Endothelial cell of umbilical vein (primary cell): Measurements from ENCODE around the gene DIP2C. TPM values are rescaled to one million over a fixed set of nuclear protein-coding genes. Genes with fewer than 3 reads are reported as not detected.

Experiments
- BruUV-seq: library from RNA; stranded (reverse); fragments of 400-500 nt; replicated peaks from 2 replicates; lab custom pipeline; 2021; lab: Mats Ljungman, UMichigan
- CTCF ChIA-PET: fragments of 300-600, 350-600 bp; sonication (Branson Sonifier 250); formaldehyde crosslinking; loops from one replicate; lab custom pipeline; 2021; ENCODE audit warnings: antibody characterized with exemption, inconsistent platforms; lab: Charles Lee
- POLR2A ChIA-PET: fragments of 300-600, 350-600 bp; sonication (Branson Sonifier 250); formaldehyde crosslinking; loops from one replicate; lab custom pipeline; 2021; ENCODE audit warnings: antibody characterized with exemption, inconsistent platforms; lab: Charles Lee
- DNase-seq: peaks from one replicate; pipeline ENCODE4 v3.0.0-alpha.2; 2011; ENCODE audit warnings: low read depth, low spot score
- FAIRE-seq: peaks from 2 replicates; lab custom pipeline; 2011; peaks lifted over from hg19 to GRCh38; lab: Jason Lieb, UNC
- H2AFZ ChIP-seq: 2 replicates; pipeline ENCODE4 v1.6.0; 2012; ENCODE audit warnings: low read depth, low read length, control low read depth, inconsistent platforms
- H3K27ac ChIP-seq: 2 replicates; pipeline ENCODE4 v1.5.1; 2011; ENCODE audit warnings: low read depth, mild to moderate bottlenecking, control low read depth, low read length, moderate library complexity; ENCODE audit not compliant: insufficient read depth
- H3K27me3 ChIP-seq, 2 experiments: 2 replicates each; pipeline versions ENCODE4 v1.6.0 to v1.6.1; 2011; ENCODE audit warnings: low read length in 2 of 2, mixed read lengths in 1 of 2; ENCODE audit not compliant: control insufficient read depth in 2 of 2, insufficient read depth in 2 of 2
- H3K36me3 ChIP-seq, 2 experiments: 2 replicates in 1 of 2; 3 replicates in 1 of 2; pipeline ENCODE4 v1.5.1; 2011; ENCODE audit warnings: low read length in 2 of 2, mild to moderate bottlenecking in 1 of 2, moderate library complexity in 1 of 2; ENCODE audit not compliant: control insufficient read depth in 2 of 2, insufficient read depth in 2 of 2; ENCODE audit errors: extremely low read depth in 1 of 2
- H3K4me1 ChIP-seq: 3 replicates; pipeline ENCODE4 v1.5.1; 2011; ENCODE audit warnings: mild to moderate bottlenecking, low read length; ENCODE audit not compliant: control insufficient read depth, insufficient read depth; ENCODE audit errors: extremely low read depth
- H3K4me2 ChIP-seq: 2 replicates; pipeline ENCODE4 v1.6.1; 2011; ENCODE audit warnings: low read length, control low read depth, mixed read lengths; ENCODE audit not compliant: insufficient read depth
- H3K4me3 ChIP-seq, 3 experiments: fragments of 200-600 bp in 1 of 3; sonication (generic), shearing (Covaris generic) in 1 of 3; replicated peaks in 1 of 3; 2 replicates each; pipeline ENCODE4 v1.5.1; 2011 to 2016; ENCODE audit warnings: control low read depth in 3 of 3, low read length in 3 of 3, mild to moderate bottlenecking in 2 of 3, inconsistent platforms in 1 of 3, low read depth in 1 of 3, moderate library complexity in 1 of 3; ENCODE audit not compliant: insufficient read depth in 1 of 3
- H3K79me2 ChIP-seq: 2 replicates; pipeline ENCODE4 v1.6.0; 2012; ENCODE audit warnings: low read length, inconsistent platforms; ENCODE audit not compliant: control insufficient read depth, insufficient read depth
- H3K9ac ChIP-seq: replicated peaks from 2 replicates; pipeline ENCODE3; 2011; ENCODE audit warnings: low read length, control low read depth; ENCODE audit not compliant: insufficient read depth; ENCODE audit errors: extremely low read depth
- H3K9me1 ChIP-seq: replicated peaks from 3 replicates; pipeline ENCODE4 v1.6.0; 2011; ENCODE audit warnings: mild to moderate bottlenecking, low read length; ENCODE audit not compliant: control insufficient read depth, insufficient read depth; ENCODE audit errors: extremely low read depth
- H3K9me3 ChIP-seq: replicated peaks from 2 replicates; pipeline ENCODE4 v1.5.1; 2012; ENCODE audit warnings: low read length, inconsistent platforms; ENCODE audit not compliant: control insufficient read depth, insufficient read depth
- H4K20me1 ChIP-seq: replicated peaks from 2 replicates; pipeline ENCODE3; 2011; ENCODE audit warnings: mild to moderate bottlenecking, low read length; ENCODE audit not compliant: control insufficient read depth, insufficient read depth; ENCODE audit errors: extremely low read depth
- CTCF ChIP-seq, 2 donors: IDR thresholded peaks; 1 replicate in 1 of 2; 2 replicates in 1 of 2; pipeline ENCODE4 v1.5.1; 2011; ENCODE audit warnings: low read length in 2 of 2, mild to moderate bottlenecking in 2 of 2, moderate library complexity in 2 of 2, control low read depth in 1 of 2, inconsistent platforms in 1 of 2, low read depth in 1 of 2; ENCODE audit not compliant: insufficient read depth in 1 of 2; ENCODE audit errors: extremely low read depth in 1 of 2
- FOS ChIP-seq: IDR thresholded peaks from 2 replicates; pipeline ENCODE4 v1.6.1; 2011; ENCODE audit warnings: mild to moderate bottlenecking, low read length, moderate library complexity, borderline replicate concordance; ENCODE audit not compliant: insufficient read depth
- GATA2 ChIP-seq: IDR thresholded peaks from 2 replicates; pipeline ENCODE4 v1.7.0; 2011; ENCODE audit warnings: low read depth, mild to moderate bottlenecking, moderate library complexity, mixed read lengths, low read length; ENCODE audit not compliant: insufficient read length, insufficient read depth
- JUN ChIP-seq: IDR thresholded peaks from 2 replicates; pipeline ENCODE4 v1.6.1; 2011; ENCODE audit warnings: borderline replicate concordance, low read depth; ENCODE audit not compliant: insufficient read length, insufficient read depth
- MAX ChIP-seq: IDR thresholded peaks from 2 replicates; pipeline ENCODE4 v1.6.1; 2011; ENCODE audit not compliant: insufficient read depth, insufficient read length
- MYC ChIP-seq: IDR thresholded peaks from one replicate; pipeline ENCODE4 v1.6.1; 2011; ENCODE audit warnings: mild to moderate bottlenecking, low read depth, low read length
- POLR2A ChIP-seq: IDR thresholded peaks from 2 replicates; pipeline ENCODE4 v1.6.1; 2012; ENCODE audit warnings: low read depth, mild to moderate bottlenecking, control low read depth, low read length
- POLR2AphosphoS5 ChIP-seq: IDR thresholded peaks from 2 replicates; pipeline ENCODE4 v1.6.1; 2012; ENCODE audit warnings: low read depth, mild to moderate bottlenecking, control low read depth, low read length, moderate library complexity; ENCODE audit not compliant: insufficient read depth
- dilution Hi-C: fragments of 300-500 bp; cut with MboI; formaldehyde crosslinking; loops from one replicate; pipeline ENCODE4 v1.15.0; 2019; ENCODE audit warnings: low sequenced_read_pairs; ENCODE audit not compliant: extremely low pct_ligation_motif_present
- intact Hi-C: fragments of 100-400 bp; cut with micrococcal nuclease; formaldehyde crosslinking; loops from one replicate; pipeline ENCODE4 v1.10.0; 2022
- polyA plus RNA-seq, 4 experiments: library from polyadenylated mRNA; depleted of rRNA in 3 of 4; stranded (reverse) in 3 of 4; unstranded in 1 of 4; fragments of >200 nt; gene quantifications; 2 replicates each; pipeline versions ENCODE4 v1.2.1 to v1.2.3, GENCODE V29; 2011 to 2012; ENCODE audit warnings: missing spikeins in 1 of 4
- total RNA-seq: library from RNA; stranded (reverse); gene quantifications from 2 replicates; pipeline ENCODE4 v1.2.3, GENCODE V29; 2021

DIP2C gene
- total and polyA plus RNA-seq, 2 donors (not counting 3 experiments of a cell fraction or from before 2014, with no cell fraction given), result 3.6 to 10.7 TPM

GRCh38 chr10:308572-309085, 380.8 kb downstream of the DIP2C start:
- intact Hi-C loops, result no loop called here
- Histone ChIP-seq H3K27me3 (no peaks in the 10 kb centered on the region), H3K4me3 (no peak overlapping the region), H3K36me3 (no peaks in the 10 kb centered on the region), H3K9ac (no peak overlapping the region), H3K9me3 (no peaks in the 10 kb centered on the region), H3K27ac (no peak overlapping the region), H3K79me2 (no peaks in the 10 kb centered on the region), H4K20me1 (no peaks in the 10 kb centered on the region), H3K4me1 (no peaks in the 10 kb centered on the region), H3K9me1 (no peaks in the 10 kb centered on the region), H2AFZ (no peak overlapping the region), H3K4me2 (no peak overlapping the region)
- POLR2A ChIA-PET, result no interaction called here
- FAIRE-seq (no peak), DNase-seq (no peak)
- dilution Hi-C loops, result no loop called here
- TF ChIP-seq MAX (no peak), MYC (no peak), CTCF (IDR thresholded peaks at IDR 0.05; ENCODE audit: extremely low read depth in 1 of 2, insufficient read depth in 1 of 2, low read depth in 1 of 2, low read length in 2 of 2) (no peak), POLR2A (no peak), FOS (no peak), GATA2 (no peak), POLR2AphosphoS5 (no peak), JUN (no peak)
- CTCF ChIA-PET, result no interaction called here
- no TSS peak for BruUV-seq
